ENCODE measurements around the gene ADAMTS12. TPM values are rescaled to one million over a fixed set of nuclear protein-coding genes. Genes with fewer than 3 reads are reported as not detected.

The ADAMTS12 gene
- polyA plus RNA-seq, 1 of the 3 experiments (the other 2 are of a cell fraction) = 2.5 TPM

DNA sequence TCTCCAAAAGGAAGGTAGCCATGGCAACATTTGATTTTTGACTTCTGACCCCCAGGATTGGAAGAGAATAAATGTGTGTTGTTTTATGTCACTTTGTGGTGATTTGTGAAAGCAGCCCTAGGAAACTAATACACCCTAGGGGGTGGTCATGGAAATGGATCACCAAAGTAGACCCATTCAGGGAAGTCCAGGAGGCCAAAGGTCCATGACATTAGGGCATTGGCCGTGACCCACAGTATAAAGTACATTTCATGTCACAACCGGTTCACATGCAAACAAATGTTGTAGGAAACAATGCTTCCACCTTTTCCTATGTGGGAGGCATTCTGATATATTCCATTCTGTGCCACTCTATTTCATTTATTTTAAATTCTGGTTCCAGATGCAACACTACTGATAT is 128.4 kb downstream of the ADAMTS12 start (continued):
- TF ChIP-seq FOXJ3 (CRISPR knock-in tag; IDR thresholded peaks at IDR 0.05) = no peak

DNA sequence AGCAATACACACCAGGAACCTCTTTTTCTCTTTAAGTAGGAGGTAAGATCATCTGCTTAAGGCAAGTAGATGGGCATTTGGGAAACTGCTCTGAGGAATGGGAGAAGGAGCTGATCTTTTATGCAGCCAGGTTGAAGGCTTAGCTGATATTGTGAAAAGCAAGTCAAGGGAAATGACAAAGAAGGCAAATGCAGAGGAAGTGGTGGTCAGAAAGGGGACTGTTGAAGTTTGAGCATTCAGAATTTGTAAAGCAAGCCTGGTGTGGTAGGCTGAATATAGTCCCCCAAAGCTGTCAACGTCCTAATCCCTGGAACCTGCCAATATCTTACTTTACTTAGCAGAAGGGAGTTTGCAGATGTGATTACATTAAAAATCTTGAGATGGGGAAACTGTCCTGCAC is 128.9 kb downstream of the ADAMTS12 start:
- no peak overlapping the region for H3K27ac ChIP-seq (ENCODE audit: low read depth in 2 of 2, low read length in 1 of 2)
- ChIA-PET POLR2A (no interaction called here), CTCF (no interaction called here)
- H2AFZ ChIP-seq (ENCODE audit: low read depth) = no peak overlapping the region
- 35% methylated on average over 1 of the region's 1 CpG for WGBS (ENCODE audit: low lambda C conversion rate)
- no peak overlapping the region for H3K4me3 ChIP-seq (ENCODE audit: low read depth in 2 of 2, low read length in 1 of 2)
- H3K27me3 ChIP-seq (ENCODE audit: insufficient read depth) = no peaks in the 10 kb centered on the region
- no peaks in the 10 kb centered on the region for H3K4me1 ChIP-seq (ENCODE audit: control insufficient read depth in 1 of 2, insufficient read depth in 2 of 2, low read depth in 1 of 2, low read length in 1 of 2)
- no peaks in the 10 kb centered on the region for H3F3A ChIP-seq (replicated peaks; ENCODE audit: insufficient read depth)
- no peak overlapping the region for H3K4me2 ChIP-seq
- TF ChIP-seq, protein P1, sequence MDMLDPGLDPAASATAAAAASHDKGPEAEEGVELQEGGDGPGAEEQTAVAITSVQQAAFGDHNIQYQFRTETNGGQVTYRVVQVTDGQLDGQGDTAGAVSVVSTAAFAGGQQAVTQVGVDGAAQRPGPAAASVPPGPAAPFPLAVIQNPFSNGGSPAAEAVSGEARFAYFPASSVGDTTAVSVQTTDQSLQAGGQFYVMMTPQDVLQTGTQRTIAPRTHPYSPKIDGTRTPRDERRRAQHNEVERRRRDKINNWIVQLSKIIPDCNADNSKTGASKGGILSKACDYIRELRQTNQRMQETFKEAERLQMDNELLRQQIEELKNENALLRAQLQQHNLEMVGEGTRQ (IDR thresholded peaks at IDR 0.05; ENCODE audit: borderline replicate concordance, low read depth, low read length) = no peak
- no peaks in the 10 kb centered on the region for H3K79me2 ChIP-seq (ENCODE audit: insufficient read depth)
- no peak for DNase-seq
- H4K20me1 ChIP-seq (ENCODE audit: insufficient read depth) = no peaks in the 10 kb centered on the region
- no peak overlapping the region for H3K9ac ChIP-seq
- H3K9me2 ChIP-seq = no peaks in the 10 kb centered on the region
- no peaks in the 10 kb centered on the region for H3K36me3 ChIP-seq (replicated peaks in 1 of 2; ENCODE audit: control insufficient read depth in 1 of 2, insufficient read depth in 2 of 2, low read length in 1 of 2)
- no peaks in the 10 kb centered on the region for H3K9me3 ChIP-seq

DNA sequence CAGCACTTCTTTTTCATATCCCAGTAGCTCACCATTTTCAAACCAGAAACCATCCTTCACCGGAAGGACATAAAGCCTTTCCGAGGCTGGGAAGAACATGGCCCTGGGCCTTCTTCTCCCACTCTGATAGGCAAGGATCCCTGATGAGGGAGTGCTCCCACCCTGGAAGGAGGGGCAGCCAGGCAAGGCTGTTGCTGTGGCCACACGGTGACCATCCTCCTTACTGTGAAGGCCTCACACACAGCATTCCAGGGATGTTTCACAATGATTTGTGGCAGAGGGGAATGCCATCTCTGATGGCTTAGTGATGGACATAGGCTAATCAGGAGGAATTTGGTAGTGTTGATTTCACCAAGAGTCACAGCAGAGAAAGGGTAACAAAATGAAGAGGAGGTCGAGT is 130.7 kb downstream of the ADAMTS12 start:
- DNase-seq = no peak
- CTCF ChIA-PET = no interaction called here
- Histone ChIP-seq H3K27ac (ENCODE audit: low read depth in 2 of 2, low read length in 1 of 2) (no peak overlapping the region), H3K4me1 (ENCODE audit: control insufficient read depth in 1 of 2, insufficient read depth in 2 of 2, low read depth in 1 of 2, low read length in 1 of 2) (no peaks in the 10 kb centered on the region), H3K36me3 (replicated peaks in 1 of 2; ENCODE audit: control insufficient read depth in 1 of 2, insufficient read depth in 2 of 2, low read length in 1 of 2) (no peaks in the 10 kb centered on the region), H3K79me2 (ENCODE audit: insufficient read depth) (no peaks in the 10 kb centered on the region), H2AFZ (ENCODE audit: low read depth) (no peak overlapping the region), H3K4me3 (ENCODE audit: low read depth in 2 of 2, low read length in 1 of 2) (no peak overlapping the region), H3F3A (replicated peaks; ENCODE audit: insufficient read depth) (no peaks in the 10 kb centered on the region), H3K4me2 (no peak overlapping the region), H3K9me3 (no peaks in the 10 kb centered on the region), H3K27me3 (ENCODE audit: insufficient read depth) (no peaks in the 10 kb centered on the region), H3K9ac (no peak overlapping the region), H4K20me1 (ENCODE audit: insufficient read depth) (no peaks in the 10 kb centered on the region), H3K9me2 (no peaks in the 10 kb centered on the region)
- 54% methylated on average over 4 of the region's 4 CpGs for WGBS (ENCODE audit: low lambda C conversion rate)
- TF ChIP-seq JUND (IDR thresholded peaks at IDR 0.05) (no peak), TEAD4 (IDR thresholded peaks at IDR 0.05; ENCODE audit: borderline replicate concordance, insufficient read depth) (no peak), NRF1 (IDR thresholded peaks at IDR 0.05; ENCODE audit: low read depth, low read length) (no peak), YY1 (IDR thresholded peaks at IDR 0.05; ENCODE audit: low read depth) (no peak), TAF1 (IDR thresholded peaks at IDR 0.05; ENCODE audit: borderline replicate concordance, low read depth, low read length) (no peak), CHD2 (IDR thresholded peaks at IDR 0.05; ENCODE audit: low read length, partially characterized antibody) (no peak), FOSL2 (IDR thresholded peaks at IDR 0.05; ENCODE audit: borderline replicate concordance, low read depth) (no peak), ELF1 (IDR thresholded peaks at IDR 0.05) (no peak)
- POLR2A ChIA-PET = no interaction called here

DNA sequence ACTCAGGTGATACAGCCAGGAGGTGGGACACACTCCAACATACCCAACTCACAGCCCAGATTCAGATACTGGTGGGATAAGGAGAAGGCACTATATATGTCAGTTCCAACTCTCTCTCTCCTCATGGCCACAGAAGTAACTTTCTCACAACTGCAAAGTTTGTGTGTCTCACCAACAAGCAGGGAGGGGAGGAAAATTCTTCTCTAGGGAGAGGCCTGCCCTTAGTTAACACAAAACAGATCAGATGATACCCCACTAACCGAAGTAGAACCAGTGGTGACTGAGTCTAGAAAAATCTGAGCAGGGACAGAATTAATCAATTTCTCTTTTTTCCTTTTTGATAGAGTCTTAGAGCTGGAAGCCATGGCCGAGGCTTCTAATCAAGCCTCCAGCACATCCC is 133.1 kb downstream of the ADAMTS12 start:
- TF ChIP-seq RXRA (IDR thresholded peaks at IDR 0.05; ENCODE audit: borderline replicate concordance, low read depth) = no peak
- TF ChIP-seq, protein P2, sequence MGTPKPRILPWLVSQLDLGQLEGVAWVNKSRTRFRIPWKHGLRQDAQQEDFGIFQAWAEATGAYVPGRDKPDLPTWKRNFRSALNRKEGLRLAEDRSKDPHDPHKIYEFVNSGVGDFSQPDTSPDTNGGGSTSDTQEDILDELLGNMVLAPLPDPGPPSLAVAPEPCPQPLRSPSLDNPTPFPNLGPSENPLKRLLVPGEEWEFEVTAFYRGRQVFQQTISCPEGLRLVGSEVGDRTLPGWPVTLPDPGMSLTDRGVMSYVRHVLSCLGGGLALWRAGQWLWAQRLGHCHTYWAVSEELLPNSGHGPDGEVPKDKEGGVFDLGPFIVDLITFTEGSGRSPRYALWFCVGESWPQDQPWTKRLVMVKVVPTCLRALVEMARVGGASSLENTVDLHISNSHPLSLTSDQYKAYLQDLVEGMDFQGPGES (IDR thresholded peaks at IDR 0.05; ENCODE audit: low read depth, low read length) = no peak
- TF ChIP-seq RFX5 (IDR thresholded peaks at IDR 0.05; ENCODE audit: low read length) = no peak
- no peak for TF ChIP-seq ELF1 (IDR thresholded peaks at IDR 0.05)
- TF ChIP-seq EZH2phosphoT487 (IDR thresholded peaks at IDR 0.05; ENCODE audit: borderline replicate concordance, low read depth) = no peak
- TF ChIP-seq, protein P1 (IDR thresholded peaks at IDR 0.05; ENCODE audit: borderline replicate concordance, low read depth, low read length) = no peak
- TF ChIP-seq MXI1 (IDR thresholded peaks at IDR 0.05; ENCODE audit: low read depth, low read length) = no peak
- TF ChIP-seq TAF1 (IDR thresholded peaks at IDR 0.05; ENCODE audit: borderline replicate concordance, low read depth, low read length) = no peak
- TF ChIP-seq TCF12 (IDR thresholded peaks at IDR 0.05) = no peak
- no peak for TF ChIP-seq NRF1 (IDR thresholded peaks at IDR 0.05; ENCODE audit: low read depth, low read length)
- TF ChIP-seq, protein P3, sequence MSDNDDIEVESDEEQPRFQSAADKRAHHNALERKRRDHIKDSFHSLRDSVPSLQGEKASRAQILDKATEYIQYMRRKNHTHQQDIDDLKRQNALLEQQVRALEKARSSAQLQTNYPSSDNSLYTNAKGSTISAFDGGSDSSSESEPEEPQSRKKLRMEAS (IDR thresholded peaks at IDR 0.05; ENCODE audit: low read depth) = no peak
- TF ChIP-seq NFIC (IDR thresholded peaks at IDR 0.05; ENCODE audit: borderline replicate concordance) = no peak
- no peak for TF ChIP-seq GATA2 (CRISPR knock-in tag; IDR thresholded peaks at IDR 0.05)
- no peak for TF ChIP-seq SIN3A (IDR thresholded peaks at IDR 0.05; ENCODE audit: borderline replicate concordance, low read depth, low read length)
- no peak overlapping the region for H3K4me2 ChIP-seq
- H3K79me2 ChIP-seq (ENCODE audit: insufficient read depth) = no peaks in the 10 kb centered on the region
- no peaks in the 10 kb centered on the region for H3K4me1 ChIP-seq (ENCODE audit: control insufficient read depth in 1 of 2, insufficient read depth in 2 of 2, low read depth in 1 of 2, low read length in 1 of 2)
- H4K20me1 ChIP-seq (ENCODE audit: insufficient read depth) = no peaks in the 10 kb centered on the region
- no peak for DNase-seq
- no peaks in the 10 kb centered on the region for H3K9me3 ChIP-seq
- no peak overlapping the region for H3K27ac ChIP-seq (ENCODE audit: low read depth in 2 of 2, low read length in 1 of 2)
- H3K9me2 ChIP-seq = no peaks in the 10 kb centered on the region
- no peak overlapping the region for H3K4me3 ChIP-seq (ENCODE audit: low read depth in 2 of 2, low read length in 1 of 2)
- H3K9ac ChIP-seq = no peak overlapping the region
- no peaks in the 10 kb centered on the region for H3K36me3 ChIP-seq (replicated peaks in 1 of 2; ENCODE audit: control insufficient read depth in 1 of 2, insufficient read depth in 2 of 2, low read length in 1 of 2)
- WGBS (ENCODE audit: low lambda C conversion rate) = 15% methylated on average over 2 of the region's 2 CpGs
- no peak overlapping the region for H2AFZ ChIP-seq (ENCODE audit: low read depth)
- H3K27me3 ChIP-seq (ENCODE audit: insufficient read depth) = no peaks in the 10 kb centered on the region
- no peaks in the 10 kb centered on the region for H3F3A ChIP-seq (replicated peaks; ENCODE audit: insufficient read depth)
- POLR2A ChIA-PET = no interaction called here
- CTCF ChIA-PET = no interaction called here

All from SK-N-SH (cell line).